KMS-11 (cell line): ENCODE data around the gene PAEP.

ENCODE experiments used
- H2AFZ ChIP-seq: fragments of 200-600 bp; sonication (generic); 2 replicates; pipeline ENCODE4 v1.6.1; 2016; ENCODE audit warnings: antibody characterized with exemption, mixed run types, low read depth
- H3K27ac ChIP-seq: fragments of 200-600 bp; sonication (generic); 2 replicates; pipeline ENCODE4 v1.6.1; 2016; ENCODE audit warnings: mild to moderate bottlenecking, mixed run types
- H3K27me3 ChIP-seq: fragments of 200-600 bp; sonication (generic); 2 replicates; pipeline ENCODE4 v1.6.1; 2017; ENCODE audit warnings: mild to moderate bottlenecking, low read depth, mixed run types, moderate library complexity; ENCODE audit not compliant: insufficient read depth
- H3K36me3 ChIP-seq: fragments of 200-600 bp; sonication (generic); 2 replicates; pipeline ENCODE4 v1.6.1; 2017; ENCODE audit warnings: mild to moderate bottlenecking, mixed run types; ENCODE audit not compliant: insufficient read depth
- H3K4me1 ChIP-seq: fragments of 200-600 bp; sonication (generic); 2 replicates; pipeline ENCODE4 v1.6.1; 2016; ENCODE audit warnings: mild to moderate bottlenecking, low read depth, mixed run types; ENCODE audit not compliant: poor library complexity, severe bottlenecking
- H3K4me2 ChIP-seq: fragments of 200-600 bp; sonication (generic); 2 replicates; pipeline ENCODE4 v1.7.0; 2016; ENCODE audit warnings: mild to moderate bottlenecking, mixed run types
- H3K4me3 ChIP-seq: fragments of 200-600 bp; sonication (generic); IDR thresholded peaks from 2 replicates; pipeline ENCODE4 v1.6.1; 2017; ENCODE audit warnings: low read depth, low read length, mixed read lengths; ENCODE audit not compliant: insufficient read depth
- H3K79me2 ChIP-seq: fragments of 200-600 bp; sonication (generic); 2 replicates; pipeline ENCODE4 v1.6.1; 2016; ENCODE audit warnings: low read depth, mixed run types; ENCODE audit not compliant: insufficient read depth
- H3K9ac ChIP-seq: fragments of 200-600 bp; sonication (generic); 2 replicates; pipeline ENCODE4 v1.6.1; 2016; ENCODE audit warnings: mild to moderate bottlenecking, mixed run types
- H4K20me1 ChIP-seq: fragments of 200-600 bp; sonication (generic); 2 replicates; pipeline ENCODE4 v1.6.1; 2016; ENCODE audit warnings: mild to moderate bottlenecking, mixed run types; ENCODE audit not compliant: insufficient read depth
- TF ChIP-seq, protein P1 (sequence below): fragments of 200-600 bp; sonication (generic); conservative IDR thresholded peaks from 2 replicates; pipeline ENCODE4 v1.6.1; 2017; ENCODE audit warnings: low read depth, mild to moderate bottlenecking, antibody characterized with exemption, low read length, moderate library complexity, mixed read lengths

PAEP gene

DNA sequence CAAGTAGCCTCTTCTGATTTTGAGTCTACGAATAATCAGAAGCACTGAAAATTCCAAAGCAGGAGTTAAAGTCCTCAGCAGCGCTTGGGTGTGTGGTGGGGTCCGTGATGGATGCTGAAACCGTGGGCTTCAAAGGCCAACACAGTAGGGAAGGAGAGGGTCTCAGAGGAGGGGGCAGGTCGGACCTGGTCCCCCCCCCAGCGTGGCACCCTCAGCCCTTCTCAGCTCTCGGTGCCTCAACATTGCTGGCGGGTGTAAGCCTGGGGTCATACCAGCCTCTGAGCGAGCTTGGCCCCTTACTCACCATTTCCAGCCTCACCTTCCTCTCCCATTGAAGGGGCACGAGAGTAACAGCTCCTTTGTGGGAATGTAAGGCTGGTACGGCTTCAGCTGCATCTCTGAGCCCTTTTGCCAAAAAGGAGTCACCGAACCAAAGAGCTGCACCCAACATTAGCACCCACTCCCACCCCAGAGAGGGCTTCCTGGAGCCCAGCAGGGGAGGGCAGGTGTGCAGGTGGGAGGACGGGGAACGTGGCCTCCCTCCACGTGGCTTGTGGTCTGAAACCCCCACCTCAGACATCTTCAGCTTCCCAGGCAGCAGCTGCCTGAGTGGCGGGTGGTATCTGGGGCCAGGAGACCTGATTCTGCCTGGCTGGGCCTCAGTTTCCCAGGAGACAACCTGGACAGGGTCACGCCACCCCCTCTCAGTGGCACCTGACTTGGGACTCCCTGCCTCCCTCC, 47.0 kb upstream of the PAEP start:
- peaks cover 80% of the 10 kb centered on the region for H3K27me3 ChIP-seq
- no peak overlapping the region for H2AFZ ChIP-seq
- H3K4me2 ChIP-seq: no peak overlapping the region
- no peak overlapping the region for H3K27ac ChIP-seq
- no peaks in the 10 kb centered on the region for H3K36me3 ChIP-seq
- H3K79me2 ChIP-seq: no peaks in the 10 kb centered on the region
- H3K9ac ChIP-seq: no peak overlapping the region
- H4K20me1 ChIP-seq: no peaks in the 10 kb centered on the region
- no peaks in the 10 kb centered on the region for H3K4me1 ChIP-seq
- H3K4me3 ChIP-seq: no peak overlapping the region
- TF ChIP-seq, protein P1, sequence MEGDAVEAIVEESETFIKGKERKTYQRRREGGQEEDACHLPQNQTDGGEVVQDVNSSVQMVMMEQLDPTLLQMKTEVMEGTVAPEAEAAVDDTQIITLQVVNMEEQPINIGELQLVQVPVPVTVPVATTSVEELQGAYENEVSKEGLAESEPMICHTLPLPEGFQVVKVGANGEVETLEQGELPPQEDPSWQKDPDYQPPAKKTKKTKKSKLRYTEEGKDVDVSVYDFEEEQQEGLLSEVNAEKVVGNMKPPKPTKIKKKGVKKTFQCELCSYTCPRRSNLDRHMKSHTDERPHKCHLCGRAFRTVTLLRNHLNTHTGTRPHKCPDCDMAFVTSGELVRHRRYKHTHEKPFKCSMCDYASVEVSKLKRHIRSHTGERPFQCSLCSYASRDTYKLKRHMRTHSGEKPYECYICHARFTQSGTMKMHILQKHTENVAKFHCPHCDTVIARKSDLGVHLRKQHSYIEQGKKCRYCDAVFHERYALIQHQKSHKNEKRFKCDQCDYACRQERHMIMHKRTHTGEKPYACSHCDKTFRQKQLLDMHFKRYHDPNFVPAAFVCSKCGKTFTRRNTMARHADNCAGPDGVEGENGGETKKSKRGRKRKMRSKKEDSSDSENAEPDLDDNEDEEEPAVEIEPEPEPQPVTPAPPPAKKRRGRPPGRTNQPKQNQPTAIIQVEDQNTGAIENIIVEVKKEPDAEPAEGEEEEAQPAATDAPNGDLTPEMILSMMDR: no peak

DNA sequence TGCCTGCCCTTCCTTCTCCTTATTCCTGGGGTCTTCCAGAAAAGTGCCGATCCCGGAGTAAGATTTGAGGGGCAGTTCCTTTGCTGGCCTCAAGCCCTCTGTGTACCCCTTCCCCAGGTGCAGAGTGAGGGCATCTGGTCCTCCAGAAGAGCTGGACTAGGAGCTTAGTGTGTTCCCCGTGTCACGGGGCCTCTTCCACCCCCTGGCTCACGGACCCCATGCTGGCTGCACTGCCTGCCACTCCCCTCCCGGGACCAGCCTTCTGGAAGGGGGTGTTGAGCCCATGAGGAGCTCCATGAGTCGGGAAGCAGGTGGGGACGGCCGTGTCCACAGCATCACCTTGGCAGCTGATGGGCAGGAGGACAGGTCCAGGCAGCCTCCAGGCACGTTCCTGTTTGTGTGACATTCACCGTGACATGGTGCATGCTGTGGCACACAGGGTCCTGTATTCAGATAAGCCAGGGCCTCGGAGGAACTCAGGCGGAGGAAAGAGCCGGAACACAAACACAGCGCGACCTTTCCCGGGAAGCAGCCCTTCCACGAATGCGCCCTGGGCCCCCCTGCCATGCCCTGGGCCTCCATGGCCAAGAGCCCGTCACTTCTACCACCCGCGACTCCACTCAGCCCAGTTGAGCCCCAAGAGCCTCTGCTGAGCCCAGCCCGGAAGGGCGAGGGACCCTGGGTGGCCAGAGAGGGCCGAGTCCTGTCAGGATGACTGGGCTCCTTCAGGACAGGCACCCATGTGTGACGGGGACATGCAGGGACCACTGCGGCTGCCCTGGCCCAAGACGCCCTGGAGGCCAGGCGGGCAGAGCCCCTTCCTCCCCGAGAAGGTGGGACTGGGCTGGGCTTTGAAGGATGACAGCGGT, 46.2 kb upstream of the PAEP start:
- Histone ChIP-seq H3K27me3 (peaks cover 81% of the 10 kb centered on the region), H3K4me2 (no peak overlapping the region), H3K4me3 (no peak overlapping the region), H2AFZ (no peak overlapping the region), H3K9ac (no peak overlapping the region), H3K4me1 (no peaks in the 10 kb centered on the region), H3K27ac (no peak overlapping the region), H4K20me1 (no peaks in the 10 kb centered on the region), H3K36me3 (no peaks in the 10 kb centered on the region), H3K79me2 (no peaks in the 10 kb centered on the region)
- TF ChIP-seq, protein P1: no peak

DNA sequence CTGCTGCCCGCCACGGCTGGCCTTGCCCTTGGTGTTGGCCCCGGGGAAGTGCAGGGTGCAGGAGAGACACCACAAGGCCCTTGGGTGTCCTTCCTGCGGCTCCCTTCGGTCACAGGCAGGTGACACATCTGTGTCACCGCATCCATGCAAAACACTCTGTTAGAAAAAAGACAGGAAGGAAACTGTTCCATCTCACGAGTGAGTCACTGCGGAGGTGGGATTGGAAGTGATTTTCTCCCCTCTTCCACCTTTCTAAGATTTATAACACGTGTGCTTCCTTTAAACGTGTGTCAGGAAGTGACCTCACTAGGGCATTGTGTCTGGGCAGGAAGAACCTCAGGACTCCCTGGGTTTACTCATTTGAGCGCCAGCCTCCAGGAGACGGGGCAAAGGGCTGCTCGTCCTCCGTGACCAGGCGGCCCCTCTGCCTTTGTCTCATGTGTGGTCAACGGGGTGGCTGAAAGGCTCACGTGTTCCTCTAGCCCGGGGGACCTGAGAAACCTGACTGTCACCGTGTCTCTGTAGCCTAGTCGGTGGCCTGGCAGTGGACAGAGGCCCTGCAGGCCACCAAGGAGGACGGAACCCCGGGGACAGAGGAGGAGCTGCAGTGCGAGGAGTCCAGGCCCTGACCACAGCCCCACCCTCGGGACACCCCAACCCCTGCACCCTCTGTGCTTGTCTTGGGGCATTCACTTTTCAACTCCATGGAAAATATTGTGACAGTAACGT, 45.3 kb upstream of the PAEP start:
- Histone ChIP-seq H3K36me3 (no peaks in the 10 kb centered on the region), H3K27me3 (peaks cover 83% of the 10 kb centered on the region), H3K4me1 (no peaks in the 10 kb centered on the region), H3K27ac (no peak overlapping the region), H3K4me3 (no peak overlapping the region), H2AFZ (no peak overlapping the region), H4K20me1 (no peaks in the 10 kb centered on the region), H3K9ac (no peak overlapping the region), H3K4me2 (no peak overlapping the region), H3K79me2 (no peaks in the 10 kb centered on the region)
- TF ChIP-seq, protein P1: no peak

DNA sequence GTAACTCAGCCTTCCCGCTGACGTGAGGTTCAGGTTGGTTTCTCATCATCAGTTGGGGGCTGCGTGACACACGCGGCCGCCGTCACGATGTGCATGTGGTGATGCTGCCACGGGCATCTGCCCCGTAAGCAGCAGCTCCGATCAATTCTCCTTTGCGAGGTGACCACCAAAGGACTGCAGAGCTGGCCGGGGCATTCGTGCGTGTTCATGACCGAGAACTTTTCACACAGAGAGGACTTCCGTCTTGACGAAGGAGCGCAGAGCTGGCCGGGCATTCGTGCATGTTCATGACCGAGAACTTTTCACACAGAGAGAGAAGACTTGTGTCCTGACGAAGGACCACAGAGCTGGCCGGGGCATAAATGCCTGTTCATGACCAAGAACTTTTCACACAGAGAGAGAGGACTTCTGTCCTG, 44.1 kb upstream of the PAEP start:
- Histone ChIP-seq H3K79me2 (no peaks in the 10 kb centered on the region), H4K20me1 (no peaks in the 10 kb centered on the region), H3K4me3 (no peak overlapping the region), H3K4me1 (no peaks in the 10 kb centered on the region), H3K27me3 (peaks cover 78% of the 10 kb centered on the region), H3K9ac (no peak overlapping the region), H3K4me2 (no peak overlapping the region), H3K36me3 (no peaks in the 10 kb centered on the region), H3K27ac (no peak overlapping the region), H2AFZ (no peak overlapping the region)
- TF ChIP-seq, protein P1: no peak
